K562 (cell line): ENCODE results near the gene SLC39A11. TPM values are rescaled to one million over a fixed set of nuclear protein-coding genes. Genes with fewer than 3 reads are reported as not detected.

ENCODE experiments used
- ATAC-seq: fragments of 200-7000 bp; cut with Tn5 transposase; 3 replicates; pipeline ENCODE4 v1.9.1; 2020; ENCODE audit warnings: moderate library complexity
- BruUV-seq: library from RNA; stranded (reverse); fragments of 400-500 nt; replicated peaks from 2 replicates; lab custom pipeline; 2021; lab: Mats Ljungman, UMichigan
- CTCF ChIA-PET: fragments of 300-600 bp; formaldehyde crosslinking; extraction: SDS; loops from one replicate; lab custom pipeline; 2021; ENCODE audit warnings: low intra/inter-chr PET ratio; lab: Yijun Ruan, JAX
- POLR2A ChIA-PET: fragments of 300-600, 350-650 bp; sonication (Branson Sonifier 250); formaldehyde crosslinking; extraction: SDS; loops from one replicate; lab custom pipeline; 2021; ENCODE audit warnings: antibody characterized with exemption, inconsistent platforms; lab: Yijun Ruan, JAX
- DNase-seq, 4 experiments: peaks; one replicate each; pipeline versions ENCODE4 v3.0.0 to v3.0.0-alpha.2; 2011 to 2018; ENCODE audit warnings: low spot score in 3 of 4, mixed read lengths in 3 of 4; ENCODE audit errors: extremely low read depth in 1 of 4
- FAIRE-seq: peaks from 2 replicates; lab custom pipeline; 2011; peaks lifted over from hg19 to GRCh38; lab: Jason Lieb, UNC
- H2AFZ ChIP-seq: 2 replicates; pipeline ENCODE4 v1.6.0; 2011; ENCODE audit warnings: low read depth, low read length, control low read depth, inconsistent platforms
- H3K27ac ChIP-seq: fragments of 200-600 bp; 3 replicates; pipeline ENCODE4 v1.8.0; 2011; ENCODE audit warnings: low read depth, mild to moderate bottlenecking, control low read depth, inconsistent platforms, low read length, moderate library complexity, mixed read lengths; ENCODE audit errors: extremely low read depth
- H3K27me3 ChIP-seq, 2 experiments: fragments of 300-600 bp in 1 of 2; 2 replicates in 1 of 2; 3 replicates in 1 of 2; pipeline versions ENCODE4 v1.6.0 to v1.8.0; 2011; ENCODE audit warnings: inconsistent platforms in 2 of 2, low read length in 2 of 2, mild to moderate bottlenecking in 1 of 2, mixed read lengths in 1 of 2, moderate library complexity in 1 of 2; ENCODE audit not compliant: control insufficient read depth in 2 of 2, insufficient read depth in 2 of 2
- H3K36me3 ChIP-seq: fragments of 300-600 bp; 3 replicates; pipeline ENCODE4 v1.8.0; 2011; ENCODE audit warnings: mild to moderate bottlenecking, low read length, inconsistent platforms; ENCODE audit not compliant: control insufficient read depth, insufficient read depth
- H3K4me1 ChIP-seq, 2 experiments: fragments of 200-600 bp in 1 of 2; replicated peaks in 1 of 2; 2 replicates in 1 of 2; 3 replicates in 1 of 2; pipeline versions ENCODE4 v1.5.1 to v1.8.0; 2011; ENCODE audit warnings: inconsistent platforms in 2 of 2, low read length in 2 of 2, mild to moderate bottlenecking in 1 of 2, mixed read lengths in 1 of 2, moderate library complexity in 1 of 2; ENCODE audit not compliant: control insufficient read depth in 2 of 2, insufficient read depth in 2 of 2
- H3K4me2 ChIP-seq: 2 replicates; pipeline ENCODE4 v1.6.1; 2011; ENCODE audit warnings: low read length, control low read depth, inconsistent platforms, mixed read lengths; ENCODE audit not compliant: insufficient read depth
- H3K4me3 ChIP-seq: fragments of 200-600 bp; sonication (generic), shearing (Covaris generic); 2 replicates; pipeline ENCODE4 v1.5.1; 2016; ENCODE audit warnings: control low read depth, inconsistent platforms
- H3K79me2 ChIP-seq: fragments of 200-600 bp; 3 replicates; pipeline ENCODE4 v1.8.0; 2011; ENCODE audit warnings: low read length, inconsistent platforms; ENCODE audit not compliant: control insufficient read depth, insufficient read depth
- H3K9ac ChIP-seq, 2 experiments: 2 replicates each; pipeline versions ENCODE4 v1.6.0 to v1.6.1; 2011; ENCODE audit warnings: low read depth in 2 of 2, low read length in 2 of 2, control low read depth in 1 of 2, inconsistent platforms in 1 of 2, mild to moderate bottlenecking in 1 of 2, mixed read lengths in 1 of 2; ENCODE audit not compliant: insufficient read depth in 1 of 2
- H3K9me1 ChIP-seq: one replicate; pipeline ENCODE4 v1.6.0; 2011; ENCODE audit warnings: inconsistent platforms, mild to moderate bottlenecking, low read length, moderate library complexity; ENCODE audit not compliant: control insufficient read depth, insufficient read depth
- H3K9me3 ChIP-seq: replicated peaks from 2 replicates; pipeline ENCODE4 v1.5.1; 2011; ENCODE audit warnings: low read depth, low read length, inconsistent platforms; ENCODE audit not compliant: control insufficient read depth, insufficient read depth
- H4K20me1 ChIP-seq: replicated peaks from 2 replicates; pipeline ENCODE4 v1.6.1; 2011; ENCODE audit warnings: low read length, inconsistent platforms, mixed read lengths; ENCODE audit not compliant: control insufficient read depth, insufficient read depth
- CHD2 ChIP-seq: IDR thresholded peaks from 2 replicates; pipeline ENCODE4 v1.6.1; 2011; ENCODE audit warnings: low read depth, low read length
- CREB3L1 ChIP-seq: fragments of 450-650 bp; IDR thresholded peaks from 2 replicates; pipeline ENCODE4 v1.6.1; 2014; ENCODE audit warnings: low read depth, mild to moderate bottlenecking, moderate library complexity, borderline replicate concordance
- EWSR1 ChIP-seq: fragments of 450-650 bp; IDR thresholded peaks from 2 replicates; pipeline ENCODE4 v1.6.1; 2018; ENCODE audit warnings: borderline replicate concordance, mild to moderate bottlenecking, low read depth, moderate library complexity; ENCODE audit not compliant: partially characterized antibody
- FUS ChIP-seq: fragments of 200-400 bp; formaldehyde crosslinking; optimal IDR thresholded peaks from 2 replicates; pipeline ENCODE3; 2017; ENCODE audit warnings: low read depth, low read length
- HNRNPK ChIP-seq: fragments of 200-400 bp; formaldehyde crosslinking; IDR thresholded peaks from one replicate; pipeline ENCODE4 v1.6.1; 2018; ENCODE audit warnings: mild to moderate bottlenecking, low read depth, low read length; ENCODE audit not compliant: poor library complexity, severe bottlenecking
- L3MBTL2 ChIP-seq: fragments of 450-650 bp; IDR thresholded peaks from 2 replicates; pipeline ENCODE4 v1.6.1; 2016; ENCODE audit warnings: mild to moderate bottlenecking, moderate library complexity
- MYNN ChIP-seq, 2 experiments: sonication (generic); formaldehyde crosslinking in 1 of 2; IDR thresholded peaks; 2 replicates each; pipeline versions ENCODE4 v1.5.0 to v1.6.1; 2016 to 2020; ENCODE audit warnings: antibody characterized with exemption in 1 of 2, missing genetic modification reagents in 1 of 2
- NR2C2 ChIP-seq, 2 experiments: fragments of 200-800 bp in 1 of 2; sonication (Bioruptor generic) in 1 of 2; sonication (generic) in 1 of 2; formaldehyde crosslinking in 1 of 2; IDR thresholded peaks; 2 replicates each; pipeline versions ENCODE4 v1.6.1 to v1.8.0; 2016 to 2022; ENCODE audit warnings: mild to moderate bottlenecking in 1 of 2, missing compliant biosample characterization in 1 of 2, missing genetic modification characterization in 1 of 2, missing genetic modification reagents in 1 of 2
- SIN3B ChIP-seq: fragments of 450-650 bp; IDR thresholded peaks from 2 replicates; pipeline ENCODE4 v1.6.1; 2017; ENCODE audit warnings: low read depth, mild to moderate bottlenecking, moderate library complexity
- SMC3 ChIP-seq: conservative IDR thresholded peaks from 2 replicates; pipeline ENCODE4 v1.6.1; 2011; ENCODE audit warnings: low read depth, low read length, improper control_type of control experiment; ENCODE audit not compliant: insufficient read depth
- SP2 ChIP-seq: IDR thresholded peaks from 2 replicates; pipeline ENCODE4 v1.6.1; 2011; ENCODE audit warnings: mild to moderate bottlenecking, low read depth, low read length, moderate library complexity; ENCODE audit not compliant: poor library complexity, severe bottlenecking; ENCODE audit errors: extremely low read depth
- SRSF3 ChIP-seq: fragments of 200-400 bp; formaldehyde crosslinking; IDR thresholded peaks from 2 replicates; pipeline ENCODE4 v1.6.1; 2016; ENCODE audit warnings: mild to moderate bottlenecking, low read length, moderate library complexity; ENCODE audit not compliant: insufficient read depth
- ZBED1 ChIP-seq: IDR thresholded peaks from 2 replicates; pipeline ENCODE4 v1.6.1; 2014
- ZMIZ1 ChIP-seq, 2 experiments: fragments of 150-350 bp in 1 of 2; IDR thresholded peaks; 2 replicates each; pipeline ENCODE4 v1.6.1; 2012 to 2016; ENCODE audit warnings: low read depth in 2 of 2, low read length in 2 of 2, mild to moderate bottlenecking in 1 of 2, moderate library complexity in 1 of 2
- ZNF23 ChIP-seq: fragments of 250-450 bp; sonication (Bioruptor Pico); IDR thresholded peaks from 2 replicates; pipeline ENCODE4 v1.4.0; 2020; ENCODE audit warnings: mild to moderate bottlenecking
- ZNF507 ChIP-seq: conservative IDR thresholded peaks from 2 replicates; pipeline ENCODE4 v1.6.1; 2017; ENCODE audit warnings: missing genetic modification characterization, missing compliant biosample characterization
- ZNF699 ChIP-seq: fragments of 250-450 bp; sonication (Bioruptor Pico); IDR thresholded peaks from 2 replicates; pipeline ENCODE4 v1.8.0; 2021; ENCODE audit warnings: mild to moderate bottlenecking, moderate library complexity; ENCODE audit not compliant: insufficient replicate concordance
- WGBS: fragments of 100-300 bp; shearing (Covaris generic); methylation state at CpG from one replicate; pipeline ENCODE4 v1.1.6; 2016; ENCODE audit warnings: low coverage, mixed read lengths; ENCODE audit not compliant: insufficient coverage; ENCODE audit errors: missing lambda C conversion rate; 5-methylcytosine and 5-hydroxymethylcytosine counted together
- in situ Hi-C: fragments of 300-500 bp; cut with MboI; formaldehyde crosslinking; loops from 4 replicates; pipeline ENCODE4 v1.15.0; 2018; ENCODE audit warnings: inconsistent platforms, mixed read lengths
- intact Hi-C: fragments of 100-400 bp; cut with micrococcal nuclease; formaldehyde crosslinking; loops from 2 replicates; pipeline ENCODE4 v1.14.2; 2022
- polyA plus RNA-seq, 8 experiments: library from polyadenylated mRNA; depleted of rRNA in 4 of 8; stranded (reverse) in 5 of 8; unstranded in 3 of 8; fragments of >200 nt; fragmentation: Nextera tagmentation in 2 of 8; fragmentation: Illumina TruSeq in 1 of 8; extraction: Ambion mirVana in 2 of 8; extraction: Trizol in 1 of 8; gene quantifications; 2 replicates each; pipeline versions ENCODE4 v1.2.1 to v1.2.3, GENCODE V29; 2011 to 2014; ENCODE audit warnings: inconsistent platforms in 1 of 8, missing spikeins in 1 of 8
- total RNA-seq, 7 experiments: library from RNA; depleted of rRNA in 6 of 7; stranded (reverse); fragments of >200 nt in 6 of 7; fragmentation: Illumina TruSeq in 2 of 7; extraction: Trizol in 2 of 7; gene quantifications; 2 replicates each; pipeline versions ENCODE4 v1.2.1 to v1.2.3, GENCODE V29; 2011 to 2021; ENCODE audit warnings: low replicate concordance in 1 of 7

Gene SLC39A11
- total and polyA plus RNA-seq, 9 of the 15 experiments (the other 6 are each of a cell fraction or from before 2014, with no cell fraction given), result 10.5 to 26.4 (median 13.4) TPM

GRCh38 chr17:73132085-73132492 is 39.6 kb upstream of the SLC39A11 start:
- TF ChIP-seq HNRNPK, result no peak
- TF ChIP-seq SP2, result no peak
- TF ChIP-seq L3MBTL2, result no peak
- no peak for TF ChIP-seq ZMIZ1 (IDR thresholded peaks at IDR 0.05; ENCODE audit: low read depth in 2 of 2, low read length in 2 of 2)
- TF ChIP-seq SIN3B, result no peak
- TF ChIP-seq ZNF699, result no peak
- TF ChIP-seq ZBED1, result no peak
- no peak for TF ChIP-seq SRSF3
- TF ChIP-seq EWSR1, result no peak
- TF ChIP-seq CREB3L1, result no peak
- TF ChIP-seq NR2C2 (CRISPR knock-in tag; IDR thresholded peaks at IDR 0.05), result no peak
- no peak for TF ChIP-seq NR2C2 (tag; IDR thresholded peaks at IDR 0.05)
- no peak for TF ChIP-seq CHD2
- no peak for TF ChIP-seq MYNN (IDR thresholded peaks at IDR 0.05)
- TF ChIP-seq MYNN (CRISPR knock-in tag; IDR thresholded peaks at IDR 0.05), result no peak
- no peak for TF ChIP-seq ZNF507
- no peak for TF ChIP-seq SMC3
- TF ChIP-seq ZNF23 (CRISPR knock-in tag), result no peak
- no peak for TF ChIP-seq FUS
- no peak for DNase-seq
- no peak for ATAC-seq
- ChIA-PET POLR2A (no interaction called here), CTCF (no interaction called here)
- no peak overlapping the region for H3K27ac ChIP-seq
- H3K9me3 ChIP-seq, result 0 out of 2 replicates have a peak, but pooled peaks cover 2% of the 10 kb centered on the region
- H3K4me3 ChIP-seq, result no peak overlapping the region
- H3K79me2 ChIP-seq, result no peaks in the 10 kb centered on the region
- no peaks in the 10 kb centered on the region for H4K20me1 ChIP-seq
- no TSS peak for BruUV-seq
- 9% methylated on average over 7 of the region's 12 CpGs for WGBS
- H3K27me3 ChIP-seq, result peaks cover 3 to 19% of the 10 kb centered on the region in 2 experiments; a peak in 3 of 5 replicates
- intact Hi-C loops (no loop called here), in situ Hi-C loops (no loop called here)
- no peak for FAIRE-seq
- H2AFZ ChIP-seq, result no peak overlapping the region
- H3K36me3 ChIP-seq, result no peaks in the 10 kb centered on the region
- H3K4me2 ChIP-seq, result no peak overlapping the region
- no peaks in the 10 kb centered on the region for H3K4me1 ChIP-seq
- H3K9me1 ChIP-seq, result no peaks in the 10 kb centered on the region
- no peak overlapping the region for H3K9ac ChIP-seq
